Stimulated activated CD4-positive, alpha-beta T cell treated with anti-CD3 and anti-CD28 coated beads, Interleukin-15, amount 100 ng/mL, for 24 hours (primary cell): Measurements from ENCODE around the gene ABRAXAS1.

ENCODE experiments used
- DNase-seq: peaks from one replicate; pipeline ENCODE4 v3.0.0-alpha.2; 2020

Gene ABRAXAS1

DNA sequence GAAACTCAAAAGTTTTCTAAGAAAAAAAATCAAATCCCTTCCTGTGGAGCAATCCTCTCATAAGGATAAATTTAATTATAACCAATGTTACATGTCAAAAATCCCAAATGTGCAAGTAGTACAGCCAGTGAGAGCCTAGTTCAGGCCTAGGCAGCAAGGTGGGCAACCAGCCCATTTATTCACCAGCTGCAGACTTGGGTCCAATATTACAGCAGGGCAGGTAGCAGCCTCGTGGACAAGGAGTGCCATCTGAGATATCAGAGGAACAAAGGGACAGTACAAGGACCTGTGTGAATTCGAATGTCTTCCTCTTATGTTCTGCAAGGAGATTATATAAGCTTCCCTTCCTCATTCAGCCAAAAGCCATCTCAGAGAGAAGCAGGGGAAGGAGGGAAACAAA lies 35.9 kb downstream of the ABRAXAS1 start:
- no peak for DNase-seq

DNA sequence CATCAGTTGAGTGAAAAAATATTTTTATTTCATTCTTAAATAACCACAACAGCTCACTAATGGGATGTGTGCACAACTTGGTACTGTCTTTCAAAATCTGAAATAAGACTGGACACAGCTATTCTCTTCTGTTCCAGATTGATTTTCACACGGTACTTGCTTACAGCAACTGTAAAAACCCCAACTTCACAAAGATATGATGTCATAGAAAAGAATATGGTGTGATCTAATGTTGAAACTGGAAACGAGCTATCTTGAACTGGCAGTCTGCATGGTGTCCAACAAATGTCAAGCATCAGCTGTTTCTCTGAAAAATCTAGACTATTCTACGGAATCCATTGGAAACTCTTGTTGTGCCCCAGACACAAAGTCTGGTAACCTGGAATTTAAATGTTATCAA lies 44.0 kb downstream of the ABRAXAS1 start:
- DNase-seq: no peak

- DNase-seq: no peak
Observed at GRCh38 chr4:83440148-83440814, 44.6 kb downstream of the ABRAXAS1 start.

DNA sequence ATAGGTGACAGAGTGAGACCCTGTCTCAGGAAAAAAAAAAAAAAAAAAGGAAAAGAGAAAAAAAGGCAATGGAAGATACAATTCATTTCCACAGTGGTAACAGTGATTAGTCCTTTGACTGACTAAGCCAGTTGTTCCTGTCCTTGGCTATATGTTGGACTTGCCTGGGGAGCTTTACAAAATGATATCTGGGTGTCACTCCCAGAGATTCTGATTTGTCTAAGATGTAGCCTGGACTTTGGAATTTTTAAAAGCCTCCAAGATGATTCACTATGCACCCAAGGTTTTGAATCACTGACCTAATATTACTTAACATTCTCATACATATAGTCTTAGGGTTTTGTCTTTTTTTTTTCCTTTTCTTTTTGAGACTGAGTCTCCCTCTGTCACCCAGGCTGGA lies 46.2 kb downstream of the ABRAXAS1 start:
- DNase-seq: no peak

- no peak for DNase-seq
Observed at GRCh38 chr4:83436680-83437079, 48.2 kb downstream of the ABRAXAS1 start.

DNA sequence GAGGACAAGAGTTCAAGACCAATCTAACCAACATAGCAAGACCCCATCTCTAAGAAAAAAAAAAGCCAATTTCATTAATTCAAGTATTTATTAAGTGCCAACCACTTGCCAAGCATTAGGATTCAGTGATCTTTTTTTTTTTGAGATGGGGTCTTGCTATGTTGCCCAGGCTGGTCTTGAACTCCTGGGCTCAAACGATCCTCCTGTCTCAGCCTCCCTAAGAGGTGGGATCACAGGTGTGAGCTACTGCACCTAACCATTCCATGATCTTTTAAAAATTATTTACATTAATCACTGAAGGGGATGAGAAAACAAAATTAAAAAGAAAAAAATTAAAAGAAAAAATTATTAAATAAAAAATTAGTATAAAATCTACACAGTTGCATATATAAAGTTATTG lies 53.7 kb downstream of the ABRAXAS1 start:
- DNase-seq: no peak

DNA sequence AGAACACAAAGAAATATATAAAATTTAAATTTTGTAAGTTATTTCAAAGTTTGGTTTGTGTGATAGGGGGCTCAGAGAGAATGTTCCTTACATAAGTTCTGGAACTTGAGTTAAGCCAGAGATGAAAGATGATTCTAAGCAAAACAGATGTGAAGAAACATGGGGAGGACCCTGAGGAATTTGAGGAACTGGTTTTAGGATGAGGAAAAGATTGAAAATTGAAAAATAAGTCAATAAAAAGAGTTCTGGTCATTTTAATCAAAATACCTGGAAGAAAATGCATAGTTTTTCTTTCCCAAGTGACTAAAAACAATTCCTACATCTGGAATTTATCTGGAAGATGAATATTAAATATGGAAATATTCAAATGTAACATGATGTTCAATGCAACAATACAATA lies 66.7 kb downstream of the ABRAXAS1 start:
- no peak for DNase-seq

- DNase-seq: no peak
Observed at GRCh38 chr4:83417566-83417965, 67.3 kb downstream of the ABRAXAS1 start.

GRCh38 chr4:83413676-83414075 lies 71.2 kb downstream of the ABRAXAS1 start:
- DNase-seq: no peak
